Epidermal melanocyte (primary cell): Measurements from ENCODE around the gene TRIM38.

ENCODE experiments used
- DNase-seq: peaks from one replicate; pipeline ENCODE4 v3.0.0; 2011; ENCODE audit warnings: low spot score; ENCODE audit not compliant: insufficient read length

Gene TRIM38

DNA sequence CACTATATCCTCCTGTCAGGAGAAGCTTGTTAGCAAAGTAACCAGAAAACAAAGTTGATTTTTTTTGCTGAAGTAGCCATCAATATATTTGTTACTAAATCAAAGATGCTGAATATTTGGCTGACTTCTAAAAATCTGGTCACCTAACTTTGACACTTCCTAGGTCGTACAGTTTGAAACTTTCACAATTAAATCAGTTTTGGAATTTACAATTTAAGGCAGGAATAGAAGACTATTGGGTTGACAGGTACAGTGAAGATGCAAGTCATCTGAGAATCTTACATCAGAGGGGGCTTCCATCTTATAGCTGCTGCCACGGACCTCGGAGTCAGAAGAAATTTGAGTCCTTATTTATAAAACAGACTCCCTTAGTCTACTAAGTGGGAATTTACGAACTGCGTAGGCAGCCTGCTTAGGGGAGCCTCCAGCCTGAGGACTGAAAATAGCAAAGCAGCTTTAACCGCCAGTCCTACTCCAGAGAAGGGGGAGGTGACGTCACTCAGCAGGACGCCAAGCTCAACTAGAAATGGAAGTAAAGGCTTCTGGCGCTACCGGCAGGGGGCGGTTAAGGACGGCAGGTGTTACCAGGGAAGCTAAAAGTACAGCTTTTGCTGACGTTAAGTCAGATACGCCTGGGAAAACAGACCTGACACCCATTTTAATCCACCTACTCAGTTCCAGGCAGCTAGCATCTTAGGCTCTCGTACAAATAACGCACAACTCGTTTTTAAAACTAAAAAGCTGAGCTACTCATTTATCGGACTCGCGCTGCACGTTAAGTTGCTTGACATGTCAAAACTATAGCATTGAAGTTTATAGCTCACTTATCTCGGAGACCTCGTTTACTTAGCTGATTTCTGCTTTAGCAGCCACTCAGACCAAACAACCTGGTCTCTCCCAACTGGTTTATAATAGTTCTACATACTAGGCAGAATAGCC lies 63.6 kb downstream of the TRIM38 start:
- no peak for DNase-seq

DNA sequence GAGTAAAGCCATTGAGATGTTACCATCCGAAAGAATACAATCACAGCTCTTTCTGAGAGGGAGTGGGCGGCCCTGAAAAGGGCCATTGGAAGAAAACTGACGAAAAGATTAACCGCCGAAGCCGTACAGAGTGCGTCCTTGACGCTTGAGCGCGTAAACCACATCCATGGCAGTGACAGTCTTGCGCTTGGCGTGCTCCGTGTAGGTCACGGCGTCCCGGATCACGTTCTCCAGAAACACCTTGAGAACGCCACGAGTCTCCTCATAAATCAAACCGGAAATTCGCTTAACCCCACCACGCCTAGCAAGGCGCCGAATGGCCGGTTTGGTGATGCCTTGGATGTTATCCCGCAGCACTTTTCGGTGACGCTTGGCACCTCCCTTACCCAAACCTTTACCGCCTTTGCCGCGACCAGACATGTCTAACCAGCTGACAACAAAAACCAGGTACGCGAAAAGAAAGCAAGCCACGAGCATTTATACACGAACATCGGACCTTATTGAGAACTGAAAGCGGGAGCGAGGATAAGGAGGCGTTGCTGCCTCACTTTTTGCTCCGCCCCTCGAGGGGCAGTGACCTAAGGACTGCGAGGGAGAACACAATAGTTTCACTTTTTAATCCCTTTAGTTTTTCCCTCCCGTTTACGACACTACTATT lies 64.4 kb downstream of the TRIM38 start:
- no peak for DNase-seq

DNA sequence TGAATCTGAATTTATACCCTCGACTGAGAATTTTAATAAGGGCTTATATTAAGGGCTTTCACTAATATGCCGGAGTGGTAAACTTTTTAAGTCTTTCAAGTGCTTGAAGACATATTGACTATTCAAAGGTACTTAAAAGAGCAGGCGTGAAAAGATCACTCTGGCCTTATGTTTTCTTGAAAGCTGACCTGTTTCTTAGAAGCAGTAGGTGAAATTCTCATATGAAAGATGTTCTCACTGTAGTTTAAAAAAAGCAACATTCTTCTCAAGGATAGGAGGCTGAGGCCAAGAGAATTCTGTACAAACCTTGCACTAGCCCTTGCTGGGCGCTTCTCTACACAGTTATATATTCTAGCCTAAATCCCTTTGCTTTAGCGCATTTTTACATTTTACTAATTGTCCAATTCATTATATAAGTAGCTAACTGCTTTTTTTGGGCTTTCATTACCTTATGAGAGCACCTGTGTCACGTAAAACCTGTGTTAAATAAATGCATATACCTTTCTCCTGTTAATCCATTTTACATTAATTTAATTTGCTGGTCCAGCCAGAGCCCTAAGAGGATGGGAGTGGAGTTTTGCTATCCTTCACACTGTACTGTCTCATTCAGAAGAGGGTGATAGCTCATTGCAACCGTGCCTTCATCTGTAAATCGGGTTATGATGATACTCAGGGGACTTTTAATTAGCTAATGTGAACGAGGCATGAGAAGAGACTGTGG lies 65.0 kb downstream of the TRIM38 start:
- DNase-seq = no peak

DNA sequence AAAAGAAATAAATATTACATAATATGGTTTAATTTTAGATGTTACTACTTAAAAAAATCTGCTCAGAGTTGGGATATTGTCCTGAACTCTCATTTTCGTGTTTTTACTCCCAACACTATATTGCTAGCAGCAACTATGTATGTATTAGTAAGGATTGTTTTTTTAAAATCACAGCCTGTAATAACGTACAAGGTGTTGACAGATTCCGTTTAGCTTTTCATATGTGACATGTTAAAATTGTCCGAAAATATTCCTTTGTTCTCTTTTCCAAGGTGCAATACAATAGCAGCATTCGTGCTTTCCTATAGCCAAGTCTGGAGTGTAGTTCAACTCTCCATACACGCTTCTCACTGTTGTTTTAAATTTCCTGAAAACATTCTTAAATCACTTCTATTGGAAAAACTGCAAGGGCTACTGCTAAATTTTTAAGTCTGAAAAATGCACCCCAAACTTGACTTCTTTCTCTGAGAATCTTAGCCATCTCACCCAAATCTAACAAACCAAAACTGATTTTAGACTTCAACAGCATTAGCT lies 65.7 kb downstream of the TRIM38 start:
- DNase-seq = no peak

DNA sequence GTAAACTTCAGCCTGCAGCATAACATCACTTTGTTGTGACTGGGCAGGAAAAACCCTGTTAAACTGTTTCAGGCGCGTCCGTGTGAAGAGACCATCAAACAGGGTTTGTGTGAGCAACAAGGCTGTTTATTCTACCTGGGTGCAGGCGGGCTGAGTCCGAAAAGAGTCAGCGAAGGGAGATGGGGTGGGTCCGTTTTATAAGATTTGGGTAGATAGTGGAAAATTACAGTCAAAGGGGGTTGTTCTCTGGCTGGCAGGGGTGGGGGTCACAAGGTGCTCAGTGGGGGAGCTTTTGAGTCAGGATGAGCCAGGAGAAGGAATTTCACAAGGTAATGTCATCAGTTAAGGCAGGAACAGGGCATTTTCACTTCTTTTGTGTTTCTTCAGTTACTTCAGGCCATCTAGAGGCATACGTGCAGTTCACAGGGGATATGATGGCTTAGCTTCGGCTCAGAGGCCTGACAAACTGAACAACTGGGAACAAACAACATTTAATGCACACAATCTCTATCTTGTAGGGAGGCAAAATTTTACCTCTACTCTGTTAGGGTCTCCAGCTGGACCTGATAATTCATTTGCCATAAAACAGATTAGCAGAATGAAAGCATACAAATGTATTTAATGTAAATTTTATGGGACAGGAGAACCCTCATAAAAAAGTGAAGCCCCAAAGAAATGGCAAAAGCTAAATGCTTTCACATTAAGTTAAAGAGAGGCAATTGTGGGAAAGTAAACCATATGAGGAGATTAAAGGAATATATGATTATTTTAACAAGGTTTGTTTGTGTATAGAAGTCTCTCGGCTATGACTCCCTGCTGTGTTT lies 66.4 kb downstream of the TRIM38 start:
- no peak for DNase-seq

DNA sequence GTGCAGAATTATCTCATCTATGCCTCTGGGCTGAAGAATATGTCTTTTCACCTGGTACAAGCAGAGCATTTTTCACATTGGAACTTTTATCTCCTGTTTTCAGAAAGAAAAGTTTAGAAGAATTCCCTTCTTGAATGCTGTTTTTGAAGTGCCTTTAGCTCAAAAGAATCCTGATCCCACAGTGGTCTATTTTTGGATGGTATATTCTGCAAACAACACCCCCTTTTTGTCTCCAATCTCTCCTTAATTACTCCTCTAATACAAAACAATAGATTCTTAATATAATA lies 66.9 kb downstream of the TRIM38 start:
- DNase-seq = no peak

DNA sequence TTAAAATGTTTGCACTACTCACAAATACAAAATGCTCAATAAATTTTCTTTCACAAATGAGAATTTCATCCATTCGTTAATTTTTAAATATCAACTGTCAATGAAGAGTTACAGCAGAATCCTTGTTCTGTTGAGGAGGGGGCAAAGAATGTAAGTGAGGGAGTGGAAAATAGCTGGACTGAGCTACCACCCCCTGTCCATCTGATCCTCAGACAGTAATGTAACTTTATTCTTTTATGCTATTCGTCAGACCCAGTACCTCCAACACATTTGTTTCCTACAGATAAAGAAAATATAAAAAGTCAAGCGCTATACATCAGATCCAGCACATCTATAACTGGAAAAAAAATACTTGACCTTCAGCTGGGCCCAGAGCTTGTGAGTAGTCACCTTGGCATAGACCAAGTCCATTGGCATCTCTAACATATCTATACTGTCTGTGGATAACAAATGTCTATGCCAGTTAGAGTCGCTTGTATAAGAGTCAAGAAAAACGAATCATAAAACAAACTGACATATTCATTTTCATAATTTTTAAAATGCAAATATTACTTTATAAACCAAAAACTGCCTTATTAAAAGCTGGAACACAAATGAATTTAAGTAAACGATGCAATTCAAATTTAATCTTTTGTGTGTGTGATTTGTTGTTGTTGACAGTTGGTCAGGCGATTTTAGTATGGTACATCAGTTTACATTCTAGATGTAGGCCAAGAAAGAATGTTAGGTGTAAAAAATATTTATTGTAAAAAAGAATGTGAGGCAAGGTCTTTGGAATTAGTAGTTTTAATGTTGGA lies 67.5 kb downstream of the TRIM38 start:
- no peak for DNase-seq

DNA sequence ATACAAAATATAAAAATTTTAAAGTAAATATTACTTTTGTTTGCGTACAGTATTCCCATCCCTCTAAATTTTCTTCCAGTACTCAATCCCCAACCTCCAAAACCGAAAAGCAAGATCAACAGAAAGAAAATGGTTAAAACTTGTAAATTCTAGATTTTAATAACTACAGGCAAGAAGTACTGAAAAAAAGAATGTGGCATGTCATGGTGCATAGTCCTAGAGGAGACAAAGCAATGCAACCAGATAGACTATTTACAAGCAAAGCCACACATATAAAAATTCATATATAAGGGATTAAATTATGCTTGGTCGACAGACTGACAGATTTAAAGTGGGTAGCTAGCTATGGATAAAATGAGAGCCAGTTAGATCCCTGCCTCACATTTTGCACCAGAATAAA lies 68.1 kb downstream of the TRIM38 start:
- no peak for DNase-seq

DNA sequence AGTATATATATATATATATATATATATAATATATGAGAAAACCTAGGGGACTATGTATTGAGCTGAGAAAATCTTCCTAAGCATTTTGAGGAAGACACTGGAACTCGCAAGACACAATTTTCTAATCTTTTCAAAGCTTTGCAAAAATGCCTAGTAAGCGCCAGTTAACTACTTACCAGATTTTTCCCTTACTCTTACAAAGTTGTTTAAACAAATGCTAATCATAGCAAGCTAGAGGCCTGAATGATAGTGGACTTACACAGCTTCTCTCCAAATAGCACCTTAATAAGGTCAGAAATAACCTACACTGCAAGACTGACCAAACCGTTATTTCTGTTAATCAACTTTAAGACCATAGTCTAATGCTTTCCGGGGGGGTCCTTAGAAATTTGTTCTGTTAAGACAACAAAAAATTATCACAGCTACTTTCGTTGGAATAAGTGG lies 68.6 kb downstream of the TRIM38 start:
- no peak for DNase-seq

DNA sequence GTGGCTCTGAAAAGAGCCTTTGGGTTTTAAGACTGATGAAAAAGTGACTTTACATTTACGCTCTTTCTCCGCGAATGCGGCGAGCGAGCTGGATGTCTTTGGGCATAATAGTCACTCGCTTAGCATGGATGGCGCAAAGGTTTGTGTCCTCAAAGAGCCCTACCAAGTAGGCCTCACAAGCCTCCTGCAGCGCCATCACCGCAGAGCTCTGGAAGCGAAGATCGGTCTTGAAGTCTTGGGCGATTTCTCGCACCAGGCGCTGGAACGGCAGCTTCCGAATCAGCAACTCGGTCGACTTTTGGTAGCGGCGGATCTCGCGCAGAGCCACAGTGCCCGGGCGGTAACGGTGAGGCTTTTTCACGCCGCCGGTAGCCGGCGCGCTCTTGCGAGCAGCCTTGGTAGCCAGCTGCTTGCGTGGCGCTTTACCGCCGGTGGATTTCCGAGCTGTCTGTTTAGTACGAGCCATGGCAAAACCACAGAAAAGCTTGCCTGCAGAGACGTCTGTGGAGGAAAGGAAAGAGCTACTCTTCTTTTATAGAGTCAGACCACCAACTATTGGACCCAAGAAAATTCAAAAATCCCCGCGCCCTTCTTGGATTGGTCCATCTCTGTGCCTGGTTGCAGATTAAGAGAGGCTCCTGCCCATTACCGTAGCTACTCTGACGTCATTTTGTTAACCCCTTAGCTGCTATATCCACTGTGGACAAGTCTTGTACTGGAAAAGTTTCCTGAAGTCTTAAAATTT lies 69.2 kb downstream of the TRIM38 start:
- DNase-seq = peak; percentile 94

DNA sequence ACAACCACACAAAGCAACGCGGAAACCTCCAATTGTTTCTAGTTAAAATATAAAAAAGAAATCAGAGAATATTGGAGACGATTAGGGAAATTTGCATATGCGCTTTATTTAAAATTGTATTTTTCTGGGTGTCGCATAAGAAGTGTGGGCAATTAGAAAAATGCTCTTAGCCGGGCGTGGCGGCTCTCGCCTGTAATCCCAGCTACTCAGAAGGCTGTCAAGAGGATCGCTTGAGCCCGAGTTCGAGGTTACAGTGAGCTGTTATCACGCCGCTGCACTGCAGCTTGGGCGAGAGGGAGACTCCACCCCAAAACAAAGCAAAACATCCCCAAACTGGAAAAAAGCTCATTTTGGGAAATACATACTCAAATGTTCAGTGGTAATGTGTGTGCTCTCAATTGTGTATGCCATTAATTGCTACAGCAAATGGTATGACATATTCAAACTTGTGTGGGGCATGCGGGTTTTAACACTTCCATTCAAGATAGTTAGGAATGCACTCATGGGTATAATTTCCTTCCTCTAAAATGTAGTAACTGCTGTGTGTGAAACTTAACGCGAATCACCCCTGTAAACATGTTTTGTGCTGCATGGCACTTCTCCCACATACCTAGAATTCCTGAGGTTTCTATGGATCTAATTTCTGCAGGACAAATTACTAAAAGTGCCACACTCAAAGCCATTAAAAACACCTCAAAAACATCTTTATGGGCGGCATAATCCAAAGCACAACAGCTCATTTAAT lies 69.9 kb downstream of the TRIM38 start:
- no peak for DNase-seq

DNA sequence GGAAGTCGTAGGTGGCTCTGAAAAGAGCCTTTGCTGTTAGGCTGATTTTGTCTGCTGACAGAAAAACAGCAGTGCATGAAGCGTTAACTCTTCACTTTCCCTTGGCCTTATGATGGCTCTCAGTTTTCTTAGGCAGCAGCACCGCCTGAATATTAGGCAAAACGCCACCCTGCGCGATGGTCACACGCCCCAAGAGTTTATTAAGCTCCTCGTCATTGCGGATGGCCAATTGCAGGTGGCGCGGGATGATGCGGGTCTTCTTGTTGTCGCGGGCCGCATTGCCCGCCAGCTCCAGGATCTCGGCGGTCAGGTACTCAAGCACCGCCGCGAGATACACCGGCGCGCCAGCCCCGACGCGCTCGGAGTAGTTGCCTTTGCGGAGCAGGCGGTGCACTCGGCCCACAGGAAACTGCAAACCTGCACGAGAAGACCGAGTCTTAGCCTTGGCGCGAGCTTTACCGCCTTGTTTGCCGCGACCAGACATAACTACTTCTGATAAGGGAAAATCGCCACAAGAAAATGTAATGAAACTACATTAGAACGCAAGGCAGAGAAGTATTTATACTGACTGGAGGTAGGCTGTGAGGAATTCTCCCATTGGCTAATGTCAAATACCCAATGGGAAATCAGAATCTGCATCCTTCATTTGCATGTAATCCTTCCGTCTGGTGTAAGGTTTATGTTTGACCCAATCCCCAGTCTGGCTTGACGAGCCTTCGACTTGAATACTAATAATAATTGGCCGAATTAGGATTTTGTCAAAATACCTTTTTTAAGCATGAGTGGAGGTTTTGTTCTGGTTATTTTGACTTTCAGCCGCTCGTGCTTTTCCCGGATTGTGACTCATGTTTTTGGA lies 70.7 kb downstream of the TRIM38 start:
- peak; percentile 88 for DNase-seq

DNA sequence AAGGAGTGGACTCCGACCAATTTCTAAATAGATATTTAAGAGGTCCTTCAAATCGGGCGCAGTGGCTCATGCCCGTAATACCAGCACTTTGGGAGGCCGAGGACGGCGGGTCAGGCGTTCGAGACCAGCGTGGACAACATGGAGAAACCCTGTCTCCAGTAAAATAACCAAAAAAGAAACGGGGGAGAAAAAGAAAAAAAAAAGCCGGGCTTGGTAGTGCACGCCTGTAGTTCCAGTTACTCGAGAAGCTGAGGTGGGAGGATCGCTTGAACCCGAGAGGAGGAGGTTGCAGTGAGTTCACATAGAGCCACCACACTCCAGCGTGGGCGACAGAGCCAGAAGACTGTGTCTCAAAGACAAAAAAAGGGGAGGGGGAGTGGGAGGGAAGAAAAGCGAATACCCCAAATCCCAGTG lies 71.3 kb downstream of the TRIM38 start:
- DNase-seq = no peak

DNA sequence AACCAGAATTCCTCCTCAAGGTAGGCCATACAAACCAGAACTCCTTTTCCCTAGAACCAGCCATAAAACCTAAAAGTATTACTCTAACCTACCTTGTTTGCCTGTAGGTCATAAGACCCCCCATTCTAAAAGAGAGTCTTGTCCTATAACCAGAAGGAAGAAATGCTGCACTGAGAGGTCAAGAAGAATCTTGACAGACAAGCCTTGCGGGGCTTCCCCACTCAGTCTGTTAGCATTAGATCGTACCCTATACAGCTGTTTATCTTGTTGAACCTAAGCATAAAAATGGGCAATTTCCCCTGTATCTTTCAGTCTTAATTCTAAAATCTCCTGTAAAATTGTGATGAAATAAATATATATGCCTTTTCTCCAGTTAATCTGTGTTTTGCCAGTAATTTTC lies 72.3 kb downstream of the TRIM38 start:
- no peak for DNase-seq
